ENCODE measurements around the gene PSMG3. TPM values are rescaled to one million over a fixed set of nuclear protein-coding genes. Genes with fewer than 3 reads are reported as not detected.
"Not testable (repeated sequence)": the region's sequence is repeated elsewhere in the genome, so short reads cannot be mapped to it uniquely, and the experiment has no call there.

The PSMG3 gene
- total RNA-seq, 1 donor: 24.6 TPM

GRCh38 chr7:1526271-1526754 is 43.5 kb downstream of the PSMG3 start:
- TF ChIP-seq, protein P1, sequence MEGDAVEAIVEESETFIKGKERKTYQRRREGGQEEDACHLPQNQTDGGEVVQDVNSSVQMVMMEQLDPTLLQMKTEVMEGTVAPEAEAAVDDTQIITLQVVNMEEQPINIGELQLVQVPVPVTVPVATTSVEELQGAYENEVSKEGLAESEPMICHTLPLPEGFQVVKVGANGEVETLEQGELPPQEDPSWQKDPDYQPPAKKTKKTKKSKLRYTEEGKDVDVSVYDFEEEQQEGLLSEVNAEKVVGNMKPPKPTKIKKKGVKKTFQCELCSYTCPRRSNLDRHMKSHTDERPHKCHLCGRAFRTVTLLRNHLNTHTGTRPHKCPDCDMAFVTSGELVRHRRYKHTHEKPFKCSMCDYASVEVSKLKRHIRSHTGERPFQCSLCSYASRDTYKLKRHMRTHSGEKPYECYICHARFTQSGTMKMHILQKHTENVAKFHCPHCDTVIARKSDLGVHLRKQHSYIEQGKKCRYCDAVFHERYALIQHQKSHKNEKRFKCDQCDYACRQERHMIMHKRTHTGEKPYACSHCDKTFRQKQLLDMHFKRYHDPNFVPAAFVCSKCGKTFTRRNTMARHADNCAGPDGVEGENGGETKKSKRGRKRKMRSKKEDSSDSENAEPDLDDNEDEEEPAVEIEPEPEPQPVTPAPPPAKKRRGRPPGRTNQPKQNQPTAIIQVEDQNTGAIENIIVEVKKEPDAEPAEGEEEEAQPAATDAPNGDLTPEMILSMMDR (IDR thresholded peaks at IDR 0.05; ENCODE audit: insufficient read depth, low read depth, low read length): no peak
- peak overlapping the region; percentile 40 for H3K4me3 ChIP-seq (ENCODE audit: low read depth, low read length)
- peak; percentile 57 for DNase-seq (ENCODE audit: low read depth)

GRCh38 chr7:1525409-1525808 is 44.4 kb downstream of the PSMG3 start:
- DNase-seq (ENCODE audit: low read depth): no peak
- TF ChIP-seq, protein P1 (IDR thresholded peaks at IDR 0.05; ENCODE audit: insufficient read depth, low read depth, low read length): no peak
- no peak overlapping the region for H3K4me3 ChIP-seq (ENCODE audit: low read depth, low read length)

DNA sequence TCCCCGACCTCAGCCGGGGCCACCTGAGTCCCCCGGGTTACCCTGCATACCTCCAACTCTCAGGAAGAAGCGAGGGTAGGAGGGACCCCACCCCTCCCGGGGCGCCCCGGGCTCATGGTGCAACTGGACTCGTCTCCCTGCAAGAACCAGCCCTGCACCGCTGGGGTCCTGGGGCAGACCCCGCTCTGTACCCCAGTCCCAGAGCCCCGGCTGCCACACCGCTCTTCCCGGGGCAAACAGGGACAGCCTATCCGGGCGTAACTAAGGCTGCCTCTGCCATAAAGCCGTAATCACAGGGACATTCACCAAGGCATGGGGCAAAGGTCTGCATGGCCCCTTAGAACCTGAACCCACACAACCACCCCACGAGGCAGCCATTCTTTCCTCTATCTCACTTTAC is 46.0 kb downstream of the PSMG3 start:
- no peak for DNase-seq (ENCODE audit: low read depth)
- TF ChIP-seq, protein P1 (IDR thresholded peaks at IDR 0.05; ENCODE audit: insufficient read depth, low read depth, low read length): no peak
- no peak overlapping the region for H3K4me3 ChIP-seq (ENCODE audit: low read depth, low read length)

DNA sequence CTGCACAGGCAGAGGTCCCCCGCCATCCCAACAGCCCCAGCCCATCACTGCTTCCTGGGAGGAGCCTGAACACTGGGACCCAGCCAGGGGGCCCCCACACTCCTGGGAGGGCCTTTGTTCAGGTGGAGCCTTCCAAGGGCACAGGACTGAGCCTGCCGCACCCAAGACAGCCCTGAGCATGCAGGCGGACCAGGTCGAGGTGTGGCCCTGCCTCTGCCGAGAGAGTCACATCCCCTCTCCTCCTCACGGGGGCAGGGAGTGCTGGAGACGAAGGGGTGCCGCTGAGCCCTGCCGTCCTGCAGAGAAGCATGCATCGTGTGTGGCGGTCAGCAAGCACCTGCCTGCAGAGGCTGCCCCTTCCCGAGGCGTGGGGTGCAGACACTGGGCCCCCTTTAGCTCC is 46.6 kb downstream of the PSMG3 start:
- TF ChIP-seq, protein P1 (IDR thresholded peaks at IDR 0.05; ENCODE audit: insufficient read depth, low read depth, low read length): no peak
- DNase-seq (ENCODE audit: low read depth): no peak
- no peak overlapping the region for H3K4me3 ChIP-seq (ENCODE audit: low read depth, low read length)

DNA sequence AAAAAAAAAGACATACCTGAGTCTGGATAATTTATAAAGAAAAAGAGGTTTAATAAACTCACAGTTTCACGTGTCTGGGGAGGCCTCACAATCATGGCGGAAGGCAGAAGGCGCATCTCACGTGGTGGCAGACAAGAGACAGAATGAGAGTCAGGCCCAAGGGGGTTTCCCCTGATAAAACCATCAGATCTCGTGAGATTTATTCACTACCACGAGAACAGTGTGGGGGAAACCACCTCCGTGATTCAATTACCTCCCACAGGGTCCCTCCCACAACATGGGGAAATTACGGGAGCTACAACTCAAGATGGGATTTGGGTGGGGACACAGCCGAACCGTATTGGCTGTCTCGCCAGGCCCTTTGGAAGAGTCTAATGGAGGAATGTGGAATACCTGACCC is 48.4 kb downstream of the PSMG3 start:
- no peak for DNase-seq (ENCODE audit: low read depth)
- TF ChIP-seq, protein P1 (IDR thresholded peaks at IDR 0.05; ENCODE audit: insufficient read depth, low read depth, low read length): no peak
- no peak overlapping the region for H3K4me3 ChIP-seq (ENCODE audit: low read depth, low read length)

- peak; percentile 92 for DNase-seq (ENCODE audit: low read depth)
- H3K4me3 ChIP-seq (ENCODE audit: low read depth, low read length): no peak overlapping the region
- TF ChIP-seq, protein P1 (IDR thresholded peaks at IDR 0.05; ENCODE audit: insufficient read depth, low read depth, low read length): no peak
These were observed 49.1 kb downstream of the PSMG3 start for GRCh38 chr7:1520539-1521234.

DNA sequence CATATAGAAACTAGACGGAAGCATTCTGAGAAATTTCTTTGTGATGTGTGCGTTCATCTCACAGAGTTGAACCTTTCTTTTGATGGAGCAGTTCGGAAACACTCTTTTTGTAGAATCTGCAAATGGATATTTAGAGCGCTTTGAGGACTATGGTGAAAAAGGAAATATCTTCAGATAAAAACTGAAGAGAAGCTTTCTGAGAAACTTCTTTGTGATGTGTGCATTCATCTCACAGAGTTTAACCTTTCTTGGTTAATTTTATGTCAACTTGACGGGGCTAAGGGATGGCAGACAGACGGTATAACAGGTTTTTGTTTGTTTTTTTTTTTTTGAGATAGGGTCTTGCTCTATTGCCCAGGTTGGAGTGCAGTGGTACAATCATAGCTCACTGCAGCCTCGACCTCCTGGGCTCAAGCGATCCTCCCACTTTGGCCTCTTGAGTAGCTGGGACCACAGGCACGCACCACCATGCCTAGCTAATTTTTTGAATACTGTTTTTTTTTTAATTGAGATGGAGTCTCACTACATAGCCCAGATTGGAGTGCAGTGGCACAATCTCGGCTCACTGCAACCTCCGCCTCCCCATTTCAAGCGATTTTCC is 50.4 kb downstream of the PSMG3 start:
- H3K4me3 ChIP-seq (ENCODE audit: low read depth, low read length); DNase-seq (ENCODE audit: low read depth): not testable (repeated sequence)

Other genes starting within 250 kb of the PSMG3 start
- 25.4 and 34.5 TPM in 2 replicates for gene MICALL2, start 110.6 kb downstream of the PSMG3 start, total RNA-seq
- 45.3 and 69.9 TPM in 2 replicates for gene INTS1, start 65.6 kb downstream of the PSMG3 start, total RNA-seq
- gene MAFK, start 39.3 kb downstream of the PSMG3 start, total RNA-seq: 21.6 and 26.4 TPM in 2 replicates
- gene TMEM184A, start 13.8 kb downstream of the PSMG3 start, total RNA-seq: 0.64 and 0.86 TPM in 2 replicates
- 0.86 and 1.6 TPM in 2 replicates for gene ELFN1, start 100.2 kb upstream of the PSMG3 start, total RNA-seq

Measured in fibroblast of villous mesenchyme (primary cell).